ENCODE results near the gene MOSPD3. TPM values are rescaled to one million over a fixed set of nuclear protein-coding genes. Genes with fewer than 3 reads are reported as not detected.

The MOSPD3 gene
- total RNA-seq, 4 donors from 2014 or later = 18.0 to 35.5 (median 28.5) TPM

DNA sequence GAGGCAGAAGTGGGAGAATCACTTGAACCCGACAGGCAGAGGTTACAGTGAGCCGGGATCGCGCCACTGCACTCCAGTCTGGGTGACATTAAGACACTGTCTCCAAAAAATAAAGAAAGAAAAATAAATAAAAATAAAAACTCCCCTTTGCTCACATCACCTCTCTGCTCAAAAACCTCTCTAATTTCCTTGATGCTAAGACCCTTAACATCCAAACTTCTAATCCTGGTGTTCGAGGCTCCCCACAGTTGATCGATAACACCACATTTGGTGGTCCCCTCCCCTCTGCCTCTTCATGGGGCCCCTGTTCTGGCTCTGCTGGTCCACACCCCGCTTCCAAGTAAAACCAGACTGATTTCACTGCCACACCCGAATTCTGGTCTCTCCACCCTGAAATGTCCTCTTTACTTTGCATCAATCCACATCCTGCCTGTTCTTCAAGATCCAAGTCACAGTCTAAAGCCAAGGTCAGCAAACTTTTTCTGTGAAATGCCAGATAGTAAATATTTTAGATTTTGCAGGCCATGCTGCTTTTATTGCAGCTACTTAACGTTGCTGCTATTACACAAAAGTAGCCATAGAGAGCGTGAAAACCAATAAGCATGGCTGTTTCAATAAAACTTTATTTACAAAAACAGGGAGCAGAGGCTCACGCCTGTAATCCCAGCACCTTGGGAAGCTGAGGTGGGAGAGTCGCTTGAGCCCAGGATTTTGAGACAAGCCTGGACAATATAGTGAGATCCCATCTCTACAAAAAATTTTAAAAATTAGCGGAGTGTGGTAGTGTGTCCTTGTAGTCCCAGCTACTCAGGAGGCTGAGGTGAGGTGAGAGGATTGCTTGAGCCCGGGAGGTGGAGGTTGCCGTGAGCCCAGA, 11.8 kb downstream of the MOSPD3 start:
- Histone ChIP-seq H3K36me3 (peaks cover 6% of the 10 kb centered on the region), H3K27me3 (no peaks in the 10 kb centered on the region), H3K27ac (no peak overlapping the region), H3K9me3 (no peaks in the 10 kb centered on the region), H3K4me1 (peaks cover 12% of the 10 kb centered on the region), H3K4me3 (no peak overlapping the region)
- DNase-seq (ENCODE audit: low spot score in 2 of 2) = no peak
- 82% methylated on average over 15 of the region's 15 CpGs for WGBS
- TF ChIP-seq POLR2AphosphoS5 (IDR thresholded peaks at IDR 0.05) (no peak), EP300 (IDR thresholded peaks at IDR 0.05) (no peak), POLR2A (IDR thresholded peaks at IDR 0.05) (no peak)
- TF ChIP-seq, protein P1, sequence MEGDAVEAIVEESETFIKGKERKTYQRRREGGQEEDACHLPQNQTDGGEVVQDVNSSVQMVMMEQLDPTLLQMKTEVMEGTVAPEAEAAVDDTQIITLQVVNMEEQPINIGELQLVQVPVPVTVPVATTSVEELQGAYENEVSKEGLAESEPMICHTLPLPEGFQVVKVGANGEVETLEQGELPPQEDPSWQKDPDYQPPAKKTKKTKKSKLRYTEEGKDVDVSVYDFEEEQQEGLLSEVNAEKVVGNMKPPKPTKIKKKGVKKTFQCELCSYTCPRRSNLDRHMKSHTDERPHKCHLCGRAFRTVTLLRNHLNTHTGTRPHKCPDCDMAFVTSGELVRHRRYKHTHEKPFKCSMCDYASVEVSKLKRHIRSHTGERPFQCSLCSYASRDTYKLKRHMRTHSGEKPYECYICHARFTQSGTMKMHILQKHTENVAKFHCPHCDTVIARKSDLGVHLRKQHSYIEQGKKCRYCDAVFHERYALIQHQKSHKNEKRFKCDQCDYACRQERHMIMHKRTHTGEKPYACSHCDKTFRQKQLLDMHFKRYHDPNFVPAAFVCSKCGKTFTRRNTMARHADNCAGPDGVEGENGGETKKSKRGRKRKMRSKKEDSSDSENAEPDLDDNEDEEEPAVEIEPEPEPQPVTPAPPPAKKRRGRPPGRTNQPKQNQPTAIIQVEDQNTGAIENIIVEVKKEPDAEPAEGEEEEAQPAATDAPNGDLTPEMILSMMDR (IDR thresholded peaks at IDR 0.05) = no peak

DNA sequence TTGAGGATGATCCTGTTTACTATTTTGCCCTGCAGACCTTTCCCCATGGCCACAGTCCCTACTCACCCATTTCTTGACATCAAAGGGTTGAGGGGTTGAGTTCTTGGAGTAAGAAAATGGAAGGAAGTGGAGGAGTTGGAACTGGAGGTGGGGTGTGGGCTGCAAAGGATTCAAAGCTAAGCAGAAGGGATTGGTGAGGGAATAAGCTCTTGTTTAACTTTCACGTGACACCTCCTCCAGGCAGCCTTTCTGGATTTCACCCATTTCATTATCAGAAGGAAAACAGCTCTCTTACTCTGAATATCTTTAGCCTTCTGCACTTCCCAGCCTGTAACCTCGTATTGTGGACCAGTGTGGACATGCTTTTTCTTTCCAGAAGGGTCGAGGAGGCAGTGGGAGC, 13.7 kb downstream of the MOSPD3 start:
- 20% methylated on average over 3 of the region's 3 CpGs for WGBS
- peaks cover 1% of the 10 kb centered on the region for H3K36me3 ChIP-seq
- peaks cover 12% of the 10 kb centered on the region for H3K4me1 ChIP-seq
- H3K9me3 ChIP-seq = no peaks in the 10 kb centered on the region
- DNase-seq (ENCODE audit: low spot score in 2 of 2) = no peak
- H3K27me3 ChIP-seq = no peaks in the 10 kb centered on the region
- TF ChIP-seq POLR2A (IDR thresholded peaks at IDR 0.05) = no peak
- TF ChIP-seq POLR2AphosphoS5 (IDR thresholded peaks at IDR 0.05) = no peak
- no peak for TF ChIP-seq EP300 (IDR thresholded peaks at IDR 0.05)
- TF ChIP-seq, protein P1 (IDR thresholded peaks at IDR 0.05) = no peak
- no peak overlapping the region for H3K27ac ChIP-seq
- no peak overlapping the region for H3K4me3 ChIP-seq

DNA sequence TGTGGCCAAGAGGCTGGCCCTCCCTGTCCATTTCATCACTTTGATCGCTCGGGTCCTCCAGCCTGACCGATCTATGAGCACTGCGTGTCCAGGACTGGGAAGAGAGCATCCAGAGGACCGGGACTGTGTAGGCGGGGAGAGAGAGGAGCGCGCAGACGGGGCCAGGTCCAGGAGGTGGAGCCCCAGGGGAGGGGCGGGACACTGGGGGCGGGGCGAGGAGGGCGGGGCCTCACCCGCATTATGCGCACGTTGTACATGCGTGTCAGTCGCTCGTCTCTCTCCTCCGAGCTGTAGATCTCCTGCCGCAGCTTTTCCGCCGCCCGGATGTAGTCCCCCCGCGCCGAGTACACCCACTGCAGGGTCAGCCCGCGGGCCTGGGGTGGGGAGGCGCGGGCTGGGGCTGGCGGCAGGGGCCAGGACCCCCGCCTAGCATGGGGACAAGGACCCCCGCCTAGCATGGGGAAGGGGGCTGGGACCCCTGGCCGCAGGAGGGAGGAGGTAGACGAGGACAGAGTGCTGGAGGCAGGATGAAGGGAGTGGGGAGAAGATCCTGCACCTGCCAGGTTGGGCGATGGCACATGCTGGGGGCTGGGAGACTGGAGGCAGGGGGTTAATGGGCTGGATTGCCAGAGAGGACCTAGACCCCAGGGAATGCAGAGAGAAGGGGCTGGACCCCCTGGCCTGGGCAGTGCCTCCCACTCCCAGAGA, 14.3 kb downstream of the MOSPD3 start:
- Histone ChIP-seq H3K4me1 (peaks cover 12% of the 10 kb centered on the region), H3K9me3 (no peaks in the 10 kb centered on the region), H3K27ac (no peak overlapping the region), H3K4me3 (peak overlapping the region; percentile 38), H3K27me3 (no peaks in the 10 kb centered on the region), H3K36me3 (no peaks in the 10 kb centered on the region)
- TF ChIP-seq POLR2A (IDR thresholded peaks at IDR 0.05) (no peak), EP300 (IDR thresholded peaks at IDR 0.05) (no peak), POLR2AphosphoS5 (IDR thresholded peaks at IDR 0.05) (no peak)
- TF ChIP-seq, protein P1 (IDR thresholded peaks at IDR 0.05) = no peak
- WGBS = 4% methylated on average over 16 of the region's 37 CpGs
- peak; percentile 88 to 90 for DNase-seq (ENCODE audit: low spot score in 2 of 2)

DNA sequence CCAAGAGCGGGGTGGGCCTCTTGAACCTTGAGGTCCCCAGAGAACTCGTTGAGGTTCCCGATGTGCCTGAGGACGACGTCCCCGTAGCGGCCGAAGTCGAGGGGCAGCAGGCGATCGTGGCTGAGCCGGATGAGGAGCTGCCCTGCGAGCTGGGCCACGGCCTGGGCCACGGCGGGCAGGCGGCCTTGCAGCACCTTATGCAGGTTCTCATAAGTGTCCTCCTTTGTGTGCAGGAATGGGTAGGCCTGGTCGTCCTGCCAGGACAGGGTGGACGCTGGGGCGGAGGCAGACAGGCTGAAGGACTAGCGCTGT, 14.9 kb downstream of the MOSPD3 start:
- TF ChIP-seq, protein P1 (IDR thresholded peaks at IDR 0.05) = no peak
- TF ChIP-seq EP300 (IDR thresholded peaks at IDR 0.05) (no peak), POLR2A (IDR thresholded peaks at IDR 0.05) (no peak), POLR2AphosphoS5 (IDR thresholded peaks at IDR 0.05) (no peak)
- Histone ChIP-seq H3K36me3 (no peaks in the 10 kb centered on the region), H3K4me3 (no peak overlapping the region), H3K4me1 (peaks cover 12% of the 10 kb centered on the region), H3K27me3 (no peaks in the 10 kb centered on the region), H3K27ac (no peak overlapping the region), H3K9me3 (no peaks in the 10 kb centered on the region)
- DNase-seq (ENCODE audit: low spot score in 2 of 2) = no peak
- WGBS = 90% methylated on average over 19 of the region's 21 CpGs

DNA sequence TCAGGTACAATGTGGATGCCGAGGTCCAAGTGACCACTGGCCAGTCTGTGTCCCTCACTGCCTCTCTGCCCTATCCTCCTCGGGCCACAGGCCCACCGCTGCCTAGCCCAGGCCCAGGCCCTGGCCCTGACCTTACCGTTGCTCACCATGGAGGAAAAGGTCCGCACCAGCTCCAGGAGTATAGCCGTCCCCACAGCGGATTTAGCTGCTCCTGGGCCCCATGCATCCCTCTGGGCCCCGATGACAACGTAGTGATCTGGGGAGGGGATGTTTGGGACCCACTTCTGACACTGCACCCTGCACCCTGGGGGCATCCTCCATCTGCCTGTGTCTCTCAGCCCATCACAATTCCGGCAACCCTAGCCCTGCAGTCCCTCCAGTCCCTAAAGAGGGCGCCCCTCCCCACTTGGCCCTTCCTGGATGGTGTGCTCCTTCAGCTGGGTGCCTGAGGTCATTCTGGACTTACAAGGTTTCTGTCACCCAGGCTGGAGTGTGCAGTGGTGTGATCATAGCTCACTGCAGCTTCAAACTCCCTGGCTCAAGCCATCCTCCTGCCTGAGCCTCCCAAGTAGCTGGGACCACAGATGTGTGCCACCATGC, 16.9 kb downstream of the MOSPD3 start:
- Histone ChIP-seq H3K27ac (no peak overlapping the region), H3K9me3 (no peaks in the 10 kb centered on the region), H3K4me3 (no peak overlapping the region), H3K4me1 (peaks cover 20% of the 10 kb centered on the region), H3K36me3 (no peaks in the 10 kb centered on the region), H3K27me3 (no peaks in the 10 kb centered on the region)
- TF ChIP-seq EP300 (IDR thresholded peaks at IDR 0.05) = no peak
- TF ChIP-seq, protein P1 (IDR thresholded peaks at IDR 0.05) = peak in 1 of 2 donors; percentile 23
- no peak for TF ChIP-seq POLR2A (IDR thresholded peaks at IDR 0.05)
- WGBS = 93% methylated on average over 11 of the region's 11 CpGs
- no peak for DNase-seq (ENCODE audit: low spot score in 2 of 2)
